NCI-H2081 (cell line): ENCODE data around the gene TPP2.

ENCODE experiments used
- DNase-seq, 2 experiments: peaks; one replicate each; lab custom pipeline; 2025; lab: John Stamatoyannopoulos, UW

Gene TPP2

DNA sequence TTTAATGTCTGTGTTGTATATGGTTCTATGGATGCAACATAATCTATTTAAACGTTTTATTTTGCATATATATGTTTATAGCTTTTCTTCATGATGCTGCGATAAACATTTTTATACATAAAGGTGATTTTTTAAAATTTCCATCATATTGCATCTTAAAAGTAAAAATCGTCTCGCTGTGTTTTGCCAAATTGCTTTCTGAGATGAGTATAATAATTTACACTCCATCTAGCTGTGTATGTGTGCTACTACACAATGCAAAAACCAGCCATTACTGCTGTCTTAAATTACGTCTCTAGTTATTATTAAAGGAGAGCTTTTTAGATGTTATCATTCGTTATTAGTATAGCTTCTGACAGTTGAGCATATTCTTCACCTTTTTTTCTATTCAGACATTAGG, 60.8 kb downstream of the TPP2 start:
- DNase-seq = no peak

DNA sequence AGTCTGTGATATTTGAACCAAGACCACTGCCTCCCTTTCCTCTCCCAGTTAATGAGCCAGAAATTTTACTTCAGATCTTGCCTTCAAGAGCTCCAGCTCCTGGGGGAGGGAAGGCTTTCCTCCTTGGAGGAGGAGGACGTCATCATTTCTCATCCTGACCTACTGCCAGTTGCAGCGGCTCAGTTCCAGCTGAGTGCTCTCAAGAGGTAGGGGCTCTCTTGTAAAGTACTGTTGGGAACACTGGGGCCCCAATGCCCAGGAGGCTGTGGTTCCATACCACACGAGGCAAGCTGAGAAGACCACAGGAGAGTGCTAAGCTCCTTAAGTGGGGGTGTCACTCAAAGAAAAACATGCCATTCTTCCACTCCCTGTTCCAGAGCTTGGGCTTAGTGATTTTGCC, 61.9 kb downstream of the TPP2 start:
- no peak for DNase-seq

DNA sequence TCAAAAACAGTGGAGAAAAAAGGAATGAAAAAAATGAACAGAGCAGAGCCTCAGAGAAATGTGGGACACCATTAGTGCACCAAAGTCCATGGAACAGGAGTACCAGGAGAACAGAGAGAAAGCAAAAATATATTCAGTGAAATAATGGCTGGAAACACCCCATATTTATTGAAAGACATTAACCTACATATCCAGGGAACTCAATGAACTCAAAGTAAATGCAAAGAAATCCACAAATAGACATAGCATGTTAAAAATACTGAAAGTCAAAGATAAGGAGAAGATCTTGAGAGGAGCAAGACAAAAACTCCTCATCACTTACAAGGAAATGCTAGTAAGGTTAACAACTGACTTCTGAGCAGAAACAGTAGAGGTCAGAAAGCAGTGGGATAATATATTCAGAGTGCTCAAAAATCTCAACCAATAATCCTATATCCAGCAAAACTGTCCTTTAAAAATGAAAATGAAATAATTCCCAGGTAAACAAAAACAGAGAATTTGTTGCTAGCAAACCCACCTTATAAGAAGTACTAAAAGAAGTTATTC, 62.5 kb downstream of the TPP2 start:
- DNase-seq = no peak

DNA sequence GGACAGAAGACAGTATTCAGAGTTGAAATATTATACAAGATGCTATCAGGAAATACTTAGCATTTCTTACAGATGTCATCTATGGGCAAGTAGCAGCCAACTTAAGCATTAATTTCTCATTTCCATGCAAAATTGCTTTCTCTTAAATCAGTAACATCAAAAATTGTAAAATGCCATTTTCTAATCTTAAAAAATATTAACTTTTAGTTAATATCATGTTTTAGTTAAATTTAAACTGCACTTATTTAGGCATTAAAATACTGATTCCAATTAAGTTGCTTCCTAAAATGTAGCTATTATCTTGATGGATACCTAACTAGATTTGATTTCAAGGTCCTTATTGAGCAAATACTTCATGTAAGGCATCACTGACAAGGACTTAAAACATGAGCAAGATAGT, 70.2 kb downstream of the TPP2 start:
- no peak for DNase-seq

DNA sequence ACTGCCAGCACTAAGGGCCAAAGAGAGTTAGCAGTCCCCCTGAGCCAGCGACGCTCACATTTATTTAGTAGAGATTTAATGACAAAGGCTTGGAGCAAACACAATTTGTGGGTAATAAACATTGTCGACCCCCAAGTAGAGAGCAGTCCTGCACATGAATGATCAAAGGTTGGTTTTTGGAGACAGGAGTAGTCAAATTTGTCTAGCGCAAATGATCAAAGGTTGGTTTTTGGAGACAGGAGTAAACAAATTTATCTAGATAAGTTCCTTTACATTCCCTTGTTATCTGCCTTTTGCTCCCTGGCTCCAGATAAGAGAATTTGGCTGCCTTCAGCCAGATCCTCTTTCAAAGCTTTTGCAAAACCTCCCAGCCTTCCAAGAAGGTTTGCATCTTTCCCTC, 71.1 kb downstream of the TPP2 start:
- DNase-seq = no peak

DNA sequence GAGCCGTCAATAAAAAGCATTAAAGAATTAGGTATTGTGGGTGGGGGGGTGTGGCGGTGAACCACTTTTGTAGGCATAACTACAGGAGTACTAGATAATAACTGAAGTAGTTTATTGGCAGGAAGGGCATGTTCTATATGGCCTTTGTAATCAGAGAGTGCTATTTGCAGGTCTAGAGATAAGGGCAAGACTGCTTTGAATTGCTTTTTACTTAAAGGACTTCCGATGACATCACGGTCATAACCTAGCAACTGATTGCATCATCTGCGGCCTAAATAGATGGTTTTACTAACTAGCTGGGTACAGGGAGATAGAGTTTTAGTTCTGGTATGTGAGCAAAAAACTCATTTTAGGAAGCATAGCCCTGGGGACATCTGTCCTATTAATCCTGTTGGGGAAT, 73.3 kb downstream of the TPP2 start:
- DNase-seq = no peak

GRCh38 chr13:102675115-102675514, 78.3 kb downstream of the TPP2 start:
- DNase-seq = no peak

- no peak for DNase-seq
Measured at GRCh38 chr13:102677122-102677521, 80.3 kb downstream of the TPP2 start.

DNA sequence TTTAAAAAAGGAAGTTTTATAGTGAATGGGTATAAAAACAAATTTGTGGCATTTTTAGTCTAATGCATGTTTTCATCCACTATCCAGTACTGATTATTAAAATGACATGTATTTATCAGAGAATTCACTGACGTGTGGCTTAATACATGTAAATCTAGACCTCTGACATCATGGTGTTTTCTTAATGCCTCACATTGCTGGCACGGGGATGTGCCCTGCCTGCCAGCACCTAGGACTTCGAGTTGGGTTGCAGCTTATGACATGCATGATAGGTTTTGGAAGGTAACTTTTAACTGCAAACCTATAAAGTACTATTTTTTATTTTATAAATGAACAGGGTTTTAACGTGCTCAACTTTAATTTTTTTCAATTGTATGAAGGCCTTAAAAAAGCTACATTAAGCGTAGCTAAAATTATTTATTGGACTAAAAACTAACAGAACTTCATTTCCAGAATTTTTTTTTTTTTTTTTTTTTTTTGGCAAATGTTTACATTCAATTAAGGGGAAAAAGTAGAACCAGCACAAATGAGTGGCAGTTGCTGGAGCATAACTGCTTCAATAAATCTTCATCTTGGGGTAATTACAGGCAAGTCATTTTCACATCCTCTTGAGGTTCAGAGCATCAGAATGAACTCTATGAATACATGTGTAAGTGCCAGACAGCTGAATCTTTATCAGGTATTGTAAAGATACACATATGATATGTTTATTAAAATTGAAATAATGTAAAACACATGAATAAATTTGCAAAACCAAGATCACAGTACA, 81.7 kb downstream of the TPP2 start:
- DNase-seq = no peak

- no peak for DNase-seq
Measured at GRCh38 chr13:102679449-102680132, 82.8 kb downstream of the TPP2 start.

DNA sequence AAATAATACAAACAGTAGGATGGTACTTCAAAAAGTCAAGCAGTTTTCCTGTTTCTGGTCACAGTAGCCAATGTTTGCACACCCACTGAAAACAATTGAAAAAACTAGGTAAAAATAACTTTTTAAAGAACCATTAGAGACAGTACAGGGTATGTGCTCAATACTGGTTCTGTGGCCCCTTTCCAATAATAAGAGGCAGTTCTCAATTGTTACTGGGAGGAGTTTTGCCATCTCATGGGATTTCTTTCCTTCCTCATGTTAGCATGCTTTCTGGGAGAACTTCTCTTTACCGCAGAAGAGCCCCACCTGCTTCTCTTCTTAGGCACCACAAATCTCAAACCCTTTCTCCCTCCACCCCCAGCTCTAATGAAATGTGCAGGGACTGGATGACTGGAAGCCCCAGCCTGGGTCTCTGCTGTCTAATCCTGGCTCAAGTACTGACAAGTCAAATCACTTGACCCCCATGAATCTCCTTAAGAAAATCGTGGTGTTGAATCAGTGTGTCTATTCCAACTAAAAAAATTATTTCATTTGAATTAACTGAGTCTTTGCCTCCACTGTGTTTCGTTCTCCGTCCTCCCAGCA, 83.4 kb downstream of the TPP2 start:
- DNase-seq = no peak

GRCh38 chr13:102680842-102681740, 84.3 kb downstream of the TPP2 start:
- DNase-seq = no peak

DNA sequence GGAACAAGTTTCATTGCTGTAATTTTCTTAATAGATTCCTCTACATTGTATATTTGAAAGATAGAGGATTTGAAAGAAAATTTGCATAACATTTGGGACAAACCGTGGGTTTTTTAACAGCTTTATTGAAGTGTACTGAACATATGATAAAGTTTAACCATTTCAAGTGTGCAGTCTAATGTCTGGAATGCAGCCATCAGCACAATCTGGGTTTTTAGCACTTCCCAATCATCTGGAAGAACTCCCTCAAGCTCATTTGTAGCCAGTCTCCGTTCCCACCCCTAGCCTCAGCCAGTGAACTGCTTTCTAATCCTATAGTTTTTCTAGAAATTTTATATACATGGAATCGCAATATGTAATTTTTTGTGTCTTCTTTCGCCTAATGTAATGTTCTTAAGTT, 85.4 kb downstream of the TPP2 start:
- DNase-seq = no peak

- DNase-seq = no peak
Measured at GRCh38 chr13:102682727-102683126, 85.9 kb downstream of the TPP2 start.

DNA sequence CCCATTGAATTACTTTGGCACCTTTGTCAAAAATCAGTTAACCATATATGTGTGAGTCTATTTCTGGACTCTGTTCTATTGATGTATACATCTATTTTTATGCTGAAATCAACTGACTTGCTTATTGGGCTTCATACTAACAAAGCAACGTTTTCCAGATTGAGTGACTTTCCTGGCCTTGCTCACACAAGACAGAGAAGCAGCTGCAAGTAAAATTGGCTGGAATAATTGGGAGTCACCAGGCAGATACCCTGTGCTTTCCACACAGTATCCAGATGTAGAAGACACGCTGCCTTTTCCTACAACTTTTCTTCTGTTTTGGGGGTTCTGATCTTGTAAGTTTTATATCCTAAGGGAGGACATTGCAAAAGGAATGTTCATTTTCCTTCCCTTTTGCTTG, 86.9 kb downstream of the TPP2 start:
- no peak for DNase-seq

DNA sequence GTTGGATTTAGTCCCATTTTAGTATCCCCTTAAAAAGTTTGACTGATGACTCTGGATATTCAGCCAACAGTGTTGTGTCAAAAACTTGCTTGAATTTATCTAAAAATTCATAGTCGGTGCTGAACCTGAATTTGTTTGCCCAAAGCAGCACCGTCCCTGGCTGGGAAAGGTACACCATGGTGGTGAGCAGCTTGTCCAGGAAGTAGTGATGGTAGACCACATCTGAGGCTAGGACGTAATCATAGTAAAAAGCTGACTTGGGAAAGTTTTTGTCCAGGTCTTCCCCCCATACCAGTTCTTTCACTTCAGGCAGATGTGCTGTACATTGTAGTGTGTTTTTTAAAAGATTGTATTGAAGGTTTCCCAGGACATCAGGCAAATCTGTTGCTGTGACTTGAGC, 89.2 kb downstream of the TPP2 start:
- no peak for DNase-seq

GRCh38 chr13:102687520-102687919, 90.7 kb downstream of the TPP2 start:
- no peak for DNase-seq

- DNase-seq = no peak
Measured at GRCh38 chr13:102688306-102688973, 91.7 kb downstream of the TPP2 start.

DNA sequence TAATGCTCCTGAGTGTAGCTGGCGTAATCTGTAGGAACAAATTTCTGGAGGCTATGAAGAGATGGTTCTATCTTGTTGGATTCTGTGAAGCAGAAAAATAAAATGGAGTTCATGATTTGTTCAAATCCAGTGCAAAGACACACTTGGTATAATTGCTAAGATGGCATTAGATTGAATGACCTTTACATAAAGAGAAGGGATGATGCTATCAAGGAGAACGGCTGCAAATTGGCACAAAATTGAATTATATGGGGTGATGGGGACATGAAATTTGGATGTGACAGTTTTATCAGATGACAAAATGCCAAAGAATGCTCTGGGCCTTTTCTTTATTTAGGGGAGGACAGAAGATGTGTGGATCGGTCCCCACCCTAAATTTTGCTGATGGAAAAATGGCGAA, 94.1 kb downstream of the TPP2 start:
- DNase-seq = no peak

DNA sequence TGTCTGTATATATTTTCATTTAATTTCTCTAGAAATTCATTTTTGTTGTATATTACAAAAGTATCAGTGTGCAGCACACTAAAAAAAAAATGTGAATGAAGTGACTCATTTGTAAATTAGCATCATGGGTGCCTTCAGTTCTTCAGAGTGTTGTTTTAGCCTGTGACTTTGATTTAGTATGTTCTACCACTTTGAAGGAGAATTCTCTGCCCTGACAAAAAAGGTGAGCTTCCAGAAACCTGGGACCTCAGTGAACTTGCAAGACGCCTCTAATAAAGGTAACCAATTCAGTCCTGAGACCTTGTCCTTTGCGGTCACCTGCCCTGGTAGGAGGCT, 95.7 kb downstream of the TPP2 start:
- no peak for DNase-seq

DNA sequence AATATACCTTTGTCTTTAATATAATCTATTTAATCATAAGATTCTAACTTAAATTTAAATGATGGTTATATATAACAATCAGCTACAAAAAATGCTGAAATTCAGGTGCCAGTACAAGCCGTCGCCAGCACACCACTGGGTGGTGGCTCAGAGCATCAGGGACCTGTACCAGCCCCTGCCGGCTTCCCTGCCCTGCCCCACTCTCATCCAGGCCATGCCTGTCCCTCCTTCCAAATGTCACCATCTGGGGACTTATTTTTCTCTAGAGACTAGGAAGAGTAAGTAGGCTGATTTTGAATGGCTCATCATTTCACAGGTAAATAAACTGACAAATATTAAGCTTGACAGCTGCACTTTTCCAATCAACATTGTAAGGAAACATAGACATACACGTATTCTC, 96.5 kb downstream of the TPP2 start:
- no peak for DNase-seq

DNA sequence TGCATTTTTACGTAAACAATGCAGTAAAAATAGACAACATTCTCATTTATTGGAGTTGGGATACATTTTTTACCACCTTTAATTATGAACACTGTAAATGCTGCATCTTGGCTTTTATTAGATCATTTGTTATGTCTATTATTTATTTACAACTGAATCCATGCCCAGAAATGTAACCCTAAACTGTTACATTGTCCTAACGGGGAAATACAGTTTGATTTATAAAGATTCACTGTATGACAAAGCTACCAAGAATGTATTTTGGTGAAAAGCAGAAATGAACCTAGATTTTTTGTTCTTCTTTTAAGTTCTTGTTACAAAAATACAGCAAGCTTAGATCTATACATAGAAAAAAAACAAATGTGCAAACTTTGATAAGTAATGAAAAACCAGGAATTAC, 97.0 kb downstream of the TPP2 start:
- no peak for DNase-seq
